NCI-H510A (cell line): Measurements from ENCODE around the gene C20orf141.
"Not testable (repeated sequence)": the region's sequence is repeated elsewhere in the genome, so short reads cannot be mapped to it uniquely, and the experiment has no call there.

Source experiments
- DNase-seq: peaks from one replicate; lab custom pipeline; 2025; lab: John Stamatoyannopoulos, UW

Gene C20orf141

DNA sequence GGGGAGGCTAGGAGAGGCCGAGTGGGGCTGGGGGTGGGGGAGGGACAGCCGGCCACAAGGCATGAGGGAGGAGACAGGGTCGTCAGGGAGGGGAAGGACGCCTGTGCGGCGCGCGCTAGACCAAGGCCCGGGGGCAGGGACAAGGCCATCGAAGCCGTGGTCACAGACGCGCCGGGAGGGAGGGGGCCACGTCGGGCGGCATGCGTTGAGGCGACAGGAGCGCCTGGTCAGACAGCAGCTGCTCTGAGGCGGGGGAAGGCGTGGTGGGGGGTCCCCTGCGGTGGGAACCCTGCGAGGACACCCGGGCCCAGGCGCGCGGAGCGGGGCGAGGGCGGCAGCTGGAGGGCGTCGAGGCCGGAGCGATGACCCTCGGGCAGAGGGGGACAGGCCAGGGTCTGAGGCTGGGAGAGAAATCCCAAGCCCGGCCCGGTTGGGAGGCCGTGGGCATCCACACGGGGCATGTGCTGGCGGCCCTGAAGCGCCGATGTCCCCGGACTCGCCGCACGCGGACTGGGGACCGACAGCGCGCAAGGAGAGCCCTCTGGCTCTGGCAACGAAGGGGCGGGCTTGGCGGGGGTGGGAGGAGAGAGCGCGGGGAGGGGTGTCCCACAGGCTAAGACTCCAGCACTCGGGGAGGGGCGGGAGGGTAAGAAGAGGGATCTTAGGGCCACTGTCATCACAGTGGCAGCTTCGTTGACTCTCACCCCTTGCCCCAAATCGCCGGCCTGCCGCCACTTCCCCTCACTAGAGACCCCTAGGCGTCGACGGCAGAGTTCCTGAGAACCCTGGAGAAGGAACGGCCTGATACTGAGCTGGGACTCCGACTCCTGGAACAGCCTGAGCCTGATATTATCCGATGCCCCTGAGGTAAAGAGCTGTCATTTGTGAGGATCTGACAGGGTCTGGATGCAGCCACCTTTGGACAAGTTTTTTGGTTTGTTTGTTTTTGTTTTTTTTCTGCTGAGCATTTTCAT lies 6.4 kb downstream of the C20orf141 start:
- DNase-seq, result no peak

DNA sequence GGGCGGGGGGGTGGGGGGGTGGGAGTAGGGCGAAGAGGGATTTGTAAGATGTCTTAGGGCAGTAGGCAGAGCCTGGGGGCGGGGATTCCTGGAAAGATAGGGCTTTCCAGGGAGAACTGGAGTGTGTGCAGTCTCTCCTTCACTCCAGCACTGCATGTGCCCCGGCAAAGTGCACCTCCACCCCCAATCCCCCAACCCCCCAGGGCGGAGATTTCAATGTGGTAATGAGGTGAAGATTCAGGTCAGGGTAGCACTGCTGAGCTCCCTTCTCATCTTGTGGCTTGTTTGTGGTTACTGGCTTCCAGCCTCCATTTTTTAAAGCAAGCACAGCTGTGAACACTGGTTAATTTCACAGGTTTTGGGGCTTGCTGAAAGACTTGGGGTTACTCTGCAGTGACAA lies 7.3 kb downstream of the C20orf141 start:
- no peak for DNase-seq

DNA sequence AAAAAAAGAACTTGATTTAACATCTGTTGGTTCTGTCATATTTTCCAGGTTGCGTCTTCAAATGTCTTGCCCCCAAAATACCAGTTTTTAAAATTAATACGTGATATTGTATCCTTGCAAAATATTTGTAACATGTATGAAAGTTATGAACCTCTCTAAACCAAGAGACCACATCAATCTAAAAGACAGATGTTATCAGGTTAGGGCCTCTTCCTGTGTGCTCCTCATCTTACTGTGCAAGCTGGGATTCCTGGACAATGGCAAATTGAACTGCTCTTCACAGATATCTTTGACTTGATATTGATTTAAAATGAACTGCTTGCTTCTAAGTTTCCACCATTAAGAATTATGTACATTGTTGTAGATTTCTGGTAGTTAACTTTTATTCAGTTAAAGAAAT lies 11.0 kb downstream of the C20orf141 start:
- no peak for DNase-seq

DNA sequence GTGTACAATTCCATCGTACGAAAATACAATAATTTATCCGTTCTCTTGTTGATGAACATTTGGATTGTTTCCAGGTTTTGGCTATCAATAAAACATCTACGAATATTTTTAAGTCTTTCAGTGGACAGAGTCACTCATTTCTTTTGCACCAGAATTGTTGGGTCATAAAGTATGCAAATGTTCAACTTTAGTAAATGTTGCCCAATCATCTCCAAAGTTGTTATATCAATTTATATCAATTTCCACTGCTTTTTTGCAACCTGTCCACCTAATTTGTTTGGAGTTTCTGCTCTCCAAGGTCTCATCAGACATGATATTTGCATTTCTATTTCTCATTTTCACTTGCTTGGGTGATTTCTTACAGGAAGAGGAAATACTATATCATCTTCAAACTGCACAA lies 11.9 kb downstream of the C20orf141 start:
- no peak for DNase-seq

DNA sequence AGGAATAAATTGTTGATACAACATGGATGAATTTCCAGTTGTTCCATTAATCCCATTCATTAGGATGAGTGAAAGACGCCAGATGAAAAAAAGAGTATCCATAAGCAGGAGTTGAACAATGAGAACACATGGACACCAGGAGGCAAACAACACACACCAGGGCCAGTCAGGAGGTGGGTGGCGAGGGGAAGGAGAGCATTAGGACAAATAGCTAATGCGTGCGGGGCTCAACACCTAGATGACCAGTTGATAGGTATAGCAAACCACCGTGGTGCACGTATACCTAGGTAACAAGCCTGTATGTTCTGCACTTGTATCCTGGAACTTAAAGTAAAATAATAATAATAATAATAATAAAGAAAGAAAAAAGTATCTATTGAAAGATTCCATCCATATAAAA lies 14.6 kb downstream of the C20orf141 start:
- no peak for DNase-seq

DNA sequence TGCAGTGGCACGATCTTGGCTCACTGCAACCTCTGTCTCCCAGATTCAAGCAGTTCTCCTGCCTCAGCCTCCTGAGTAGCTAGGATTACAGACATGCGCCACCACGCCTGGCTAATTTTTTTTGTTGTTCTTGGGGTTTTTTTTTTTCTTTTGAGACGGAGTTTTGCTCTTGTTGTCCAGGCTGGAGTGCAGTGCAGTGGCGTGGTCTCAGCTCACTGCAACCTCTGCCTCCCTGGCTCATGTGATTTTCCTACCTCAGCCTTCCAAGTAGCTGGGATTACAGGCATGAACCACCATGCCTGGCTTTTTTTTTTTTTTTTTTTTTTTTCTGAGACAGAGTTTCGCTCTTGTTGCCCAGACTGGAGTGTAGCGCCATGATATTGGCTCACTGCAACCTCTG lies 16.4 kb downstream of the C20orf141 start:
- DNase-seq, result not testable (repeated sequence)

DNA sequence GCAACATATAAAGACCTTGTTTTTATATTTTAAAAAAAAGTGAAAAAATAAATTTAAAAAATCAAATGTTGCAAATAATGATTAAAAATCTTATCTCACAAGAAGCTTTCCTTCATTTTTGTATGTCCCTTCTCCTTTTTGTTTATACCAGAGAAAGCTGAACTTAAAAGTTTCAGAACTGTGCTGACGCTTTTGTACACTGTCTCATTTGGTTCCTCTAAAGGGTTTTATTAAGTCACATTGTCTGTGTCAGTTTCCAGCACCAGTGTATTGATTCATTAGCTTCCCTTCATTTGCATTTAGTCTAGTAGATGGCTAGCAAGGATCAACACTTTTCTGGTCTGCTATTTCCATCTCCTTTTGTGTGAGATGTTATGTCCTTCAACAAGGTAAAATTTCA lies 19.0 kb downstream of the C20orf141 start:
- no peak for DNase-seq

DNA sequence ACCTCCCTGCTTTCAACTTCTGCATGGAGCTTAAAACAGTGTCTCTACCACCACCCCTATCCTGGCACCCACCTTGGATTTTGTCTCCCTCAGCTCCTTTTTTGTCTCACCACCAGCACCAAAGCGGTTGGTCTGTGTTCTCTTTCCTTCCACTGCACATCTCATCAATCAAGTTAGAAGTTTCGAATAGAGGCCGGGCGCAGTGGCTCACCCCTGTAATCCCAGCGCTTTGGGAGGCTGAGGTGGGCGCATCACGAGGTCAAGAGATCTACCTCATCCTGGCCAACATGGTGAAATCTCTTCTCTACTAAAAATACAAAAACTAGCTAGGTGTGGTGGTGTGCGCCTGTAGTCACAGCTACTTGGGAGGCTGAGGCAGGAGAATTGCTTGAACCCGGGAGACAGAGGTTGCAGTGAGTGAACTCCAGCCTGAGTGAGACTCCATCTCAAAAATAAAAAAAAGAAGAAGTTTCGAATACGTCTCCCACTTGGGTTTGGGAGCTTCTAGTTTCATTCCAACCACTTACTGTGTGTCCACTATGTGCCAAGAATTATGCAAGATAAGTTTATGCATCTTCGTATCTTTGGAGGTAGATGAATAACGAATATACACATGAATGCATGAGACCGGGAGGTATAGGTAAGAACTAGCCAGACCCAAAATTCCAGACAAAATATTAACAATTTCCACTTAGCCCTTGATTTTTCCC lies 19.8 kb downstream of the C20orf141 start:
- no peak for DNase-seq

DNA sequence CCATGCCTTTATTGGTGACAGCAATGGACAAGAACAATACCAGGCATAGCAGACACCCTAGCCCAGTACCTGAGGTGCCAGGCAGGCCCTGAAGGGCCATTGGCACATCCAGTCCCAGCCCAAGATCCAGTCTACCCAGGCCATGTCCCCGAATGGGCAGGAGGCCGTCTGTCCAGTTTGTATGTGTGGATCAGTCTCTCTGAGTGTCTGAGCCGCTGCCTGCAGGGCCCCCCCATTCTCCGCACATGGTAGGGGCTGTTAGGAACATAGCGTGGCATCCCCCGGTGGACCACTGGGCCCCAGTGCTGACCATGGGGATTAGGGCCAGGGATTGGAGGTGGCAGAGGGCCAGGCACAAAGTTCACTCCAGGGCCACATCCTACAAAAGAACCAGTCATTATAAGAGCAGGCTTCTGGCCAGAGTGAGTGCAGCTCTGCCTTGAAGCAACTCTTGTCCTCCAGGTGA lies 20.6 kb downstream of the C20orf141 start:
- no peak for DNase-seq

DNA sequence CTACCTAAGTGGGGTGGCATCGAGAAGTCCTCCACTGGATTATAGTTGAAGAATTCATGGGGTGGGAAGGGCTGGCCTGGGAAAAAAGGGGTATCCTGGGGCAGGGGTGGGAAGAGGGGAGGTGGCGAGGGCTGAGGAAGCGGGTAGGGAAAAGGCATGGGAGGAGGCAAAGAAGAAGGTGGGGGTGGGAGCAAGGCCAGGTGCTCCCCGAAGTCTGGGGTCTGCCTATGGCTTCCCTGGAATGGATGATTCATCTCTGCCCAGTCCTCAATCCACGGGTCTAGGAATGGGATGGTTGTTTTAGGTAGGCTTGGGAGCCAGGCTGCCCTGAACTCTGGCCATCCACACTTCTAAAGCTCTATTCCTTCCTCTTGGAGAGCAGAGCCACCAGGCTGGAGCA lies 21.2 kb downstream of the C20orf141 start:
- no peak for DNase-seq

DNA sequence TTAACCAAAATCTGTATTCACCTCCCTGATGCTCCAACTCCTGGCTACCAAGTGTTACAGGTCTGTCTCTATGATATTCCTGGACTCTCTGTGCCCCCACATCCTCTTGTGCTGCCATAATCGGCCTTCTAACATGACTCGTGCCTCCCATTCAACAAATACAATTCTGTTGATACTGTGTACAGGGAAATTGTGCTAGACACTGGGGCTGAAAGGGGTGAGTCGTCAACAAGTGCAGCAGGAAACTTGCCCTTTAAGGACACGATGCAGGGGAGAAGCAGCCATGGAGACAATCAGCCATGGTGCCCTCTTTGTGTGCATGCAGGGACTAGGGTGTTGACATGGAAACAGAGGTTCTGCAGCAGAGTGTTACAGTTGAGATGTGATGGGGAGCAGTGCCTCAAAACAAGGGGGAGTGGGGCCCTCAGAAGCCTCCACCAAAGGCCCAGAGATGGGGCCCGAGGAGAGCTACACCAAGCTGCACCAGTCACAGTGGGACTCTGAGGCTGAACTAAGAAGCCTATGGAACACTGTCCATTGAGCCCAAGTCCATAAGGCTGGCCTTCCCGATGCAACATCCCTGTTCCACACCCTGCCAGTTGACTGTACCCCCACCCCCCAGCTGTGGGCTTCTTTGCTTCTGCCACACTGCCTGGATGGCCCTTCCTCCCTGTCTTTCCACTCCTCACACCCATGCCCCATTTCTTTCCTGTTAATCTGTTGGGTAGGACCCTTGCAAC lies 22.6 kb downstream of the C20orf141 start:
- DNase-seq, result no peak

DNA sequence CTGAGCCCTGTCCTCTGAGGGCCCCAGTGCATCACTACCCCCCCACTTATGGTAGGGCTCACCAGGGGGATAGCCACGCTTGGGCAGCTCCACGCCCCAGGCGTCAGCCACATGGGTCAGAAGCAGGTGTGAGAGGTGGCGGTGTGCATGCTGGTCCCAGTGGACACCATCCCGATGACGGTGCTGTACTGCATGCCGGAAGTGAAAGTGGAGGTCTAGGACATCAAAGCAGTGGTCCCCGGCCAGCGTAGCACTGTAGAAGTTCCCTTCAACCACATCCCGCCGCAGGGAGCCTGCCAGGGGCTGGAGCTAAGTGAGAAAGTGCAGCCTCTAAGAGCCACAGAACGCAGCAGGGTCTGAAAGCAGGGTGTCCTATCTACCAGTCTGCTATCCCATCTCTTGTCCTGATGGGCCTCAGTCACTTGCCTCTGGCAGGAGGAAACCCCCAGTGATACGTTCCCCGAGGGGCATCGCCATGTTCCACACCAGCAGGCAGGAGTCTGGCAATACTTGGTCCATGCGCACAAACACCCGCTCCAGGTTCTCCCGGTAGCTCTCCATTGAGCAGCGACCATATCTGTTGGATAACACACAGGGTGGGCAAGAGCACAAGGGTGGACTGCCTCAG lies 23.5 kb downstream of the C20orf141 start:
- no peak for DNase-seq

DNA sequence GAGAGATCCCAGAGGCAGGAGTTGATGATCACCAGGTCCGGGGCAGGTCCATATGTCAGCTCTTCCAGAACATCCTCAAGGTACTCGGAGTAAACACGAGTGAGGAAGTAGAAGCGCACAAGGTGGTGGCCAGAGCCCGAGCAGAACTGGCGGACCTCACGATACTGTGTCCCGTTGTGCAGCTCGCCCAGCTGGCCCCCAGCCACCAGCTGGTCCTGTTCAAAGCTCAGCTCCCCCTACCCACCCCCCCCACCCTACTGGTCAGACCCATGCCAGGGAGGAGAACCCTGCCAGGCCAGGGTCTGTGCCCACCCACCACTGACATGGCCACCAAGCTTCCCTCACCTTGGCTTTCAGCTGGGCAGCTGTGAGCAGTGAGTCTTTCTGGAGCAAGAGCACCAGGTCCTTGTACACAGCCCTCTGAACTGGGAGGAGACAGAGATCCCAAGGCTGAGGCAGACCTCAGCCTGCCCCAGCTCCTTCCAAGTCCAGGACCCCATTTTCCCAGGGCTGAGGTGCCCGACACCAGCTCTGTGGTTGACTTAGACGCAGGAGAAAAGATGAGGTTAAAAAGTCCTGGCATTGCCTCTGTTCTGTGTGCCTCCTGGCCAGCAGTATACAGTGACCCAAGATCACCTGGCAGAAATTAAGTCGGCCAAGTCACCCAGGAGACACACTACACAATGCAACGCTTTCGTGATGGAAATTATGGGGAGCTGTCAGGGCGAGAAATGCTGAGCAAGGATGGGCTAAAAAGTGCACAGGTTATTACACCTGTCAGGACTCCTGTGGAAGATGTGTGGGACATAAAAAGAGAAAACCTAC lies 24.3 kb downstream of the C20orf141 start:
- no peak for DNase-seq

DNA sequence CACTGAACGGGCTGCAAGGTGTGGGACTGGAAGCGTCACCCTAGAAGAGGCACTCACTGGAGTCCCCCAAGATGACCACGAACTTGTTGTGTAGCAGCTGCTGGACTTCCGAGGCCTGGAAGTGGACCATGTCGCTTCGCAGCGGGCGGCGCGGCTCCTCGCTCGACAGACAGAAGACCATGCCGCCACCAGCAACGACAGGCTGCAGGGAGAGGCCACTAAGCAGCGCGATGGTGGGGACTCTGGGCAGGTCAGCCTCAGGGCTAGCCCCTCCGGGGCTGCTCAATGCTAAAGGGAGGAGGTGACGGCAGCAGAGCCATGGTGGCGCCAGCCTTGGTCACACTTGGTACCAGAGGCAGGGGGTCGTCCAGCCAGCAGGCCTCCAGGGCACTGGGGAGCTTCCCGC lies 24.9 kb downstream of the C20orf141 start:
- DNase-seq, result no peak

DNA sequence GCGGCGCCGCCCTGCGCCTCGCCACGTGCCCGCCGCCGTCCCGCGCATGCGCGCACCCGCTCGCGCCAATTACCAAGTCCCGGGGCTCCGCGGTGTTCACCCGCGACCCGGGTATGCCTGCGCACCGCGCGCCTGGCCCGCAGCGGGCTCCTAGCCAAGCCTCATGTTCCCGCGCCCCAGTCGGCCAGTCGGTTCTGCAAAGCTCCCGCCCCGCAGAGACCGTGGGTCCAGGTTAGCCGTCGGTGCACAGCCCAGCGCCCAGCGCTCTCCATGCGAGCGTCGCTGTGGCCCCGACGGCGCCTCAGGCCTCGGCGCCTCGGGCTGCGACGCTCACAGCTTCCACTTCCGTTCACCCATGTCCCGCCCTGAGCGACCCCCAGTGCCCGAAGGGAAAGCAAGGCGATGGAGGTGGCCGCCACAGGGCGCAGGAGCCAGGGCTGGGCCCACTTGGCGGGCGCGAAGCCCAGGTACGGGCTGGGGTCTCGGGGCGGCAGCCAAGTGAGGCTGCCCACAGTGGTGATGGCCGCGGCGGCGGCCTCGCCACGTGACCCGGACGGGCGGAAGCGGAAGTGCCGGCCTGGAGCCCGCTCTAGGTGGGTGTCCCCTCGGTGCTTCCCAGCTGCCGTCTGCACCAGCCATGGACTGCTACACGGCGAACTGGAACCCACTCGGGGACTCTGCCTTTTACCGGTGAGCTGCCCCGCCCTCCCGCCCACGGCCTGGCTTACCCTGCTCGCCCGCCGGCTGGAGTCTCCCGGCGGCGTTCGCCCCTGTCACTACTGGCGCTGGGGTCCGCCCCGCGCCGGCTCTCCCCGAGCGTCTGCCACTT lies 25.6 kb downstream of the C20orf141 start, which contains the start of the genes PCED1A and VPS16:
TSS of gene PCED1A (minus strand) at position 518 of the 829 bp plus-strand sequence. CDS start 743 bp downstream, outside the sequence.
TSS of gene VPS16 (plus strand) at position 608 of the 829 bp plus-strand sequence. CDS start at position 638, 30 bp downstream.
- DNase-seq, result peak; percentile 84

DNA sequence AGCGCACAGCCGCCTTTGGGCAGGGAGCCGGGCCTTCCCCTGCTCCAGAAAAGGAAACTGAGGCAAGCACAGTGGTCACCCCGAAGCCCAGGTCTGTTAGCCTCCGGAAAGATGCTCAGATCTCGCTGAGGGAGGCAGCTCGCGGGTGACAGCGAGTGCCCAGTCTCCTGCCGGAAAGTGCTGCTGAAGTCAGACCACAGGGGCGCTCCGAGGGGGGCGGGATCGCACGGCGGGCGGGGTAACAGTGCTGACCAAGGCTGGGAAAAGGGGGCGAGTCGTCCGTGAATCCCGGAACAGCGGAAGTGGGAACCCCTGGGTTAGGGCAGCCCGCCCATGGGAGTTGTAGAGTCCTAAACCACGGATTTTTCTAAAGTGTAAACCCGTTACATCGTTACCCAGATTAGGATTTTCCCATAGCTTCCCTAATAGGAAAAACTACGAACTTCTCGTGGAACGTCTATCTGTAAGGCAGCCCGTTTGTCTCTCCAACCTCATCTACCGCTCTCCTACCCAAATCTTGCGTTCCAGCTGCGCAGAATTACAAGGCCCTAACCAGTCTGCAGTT lies 26.3 kb downstream of the C20orf141 start:
- no peak for DNase-seq

DNA sequence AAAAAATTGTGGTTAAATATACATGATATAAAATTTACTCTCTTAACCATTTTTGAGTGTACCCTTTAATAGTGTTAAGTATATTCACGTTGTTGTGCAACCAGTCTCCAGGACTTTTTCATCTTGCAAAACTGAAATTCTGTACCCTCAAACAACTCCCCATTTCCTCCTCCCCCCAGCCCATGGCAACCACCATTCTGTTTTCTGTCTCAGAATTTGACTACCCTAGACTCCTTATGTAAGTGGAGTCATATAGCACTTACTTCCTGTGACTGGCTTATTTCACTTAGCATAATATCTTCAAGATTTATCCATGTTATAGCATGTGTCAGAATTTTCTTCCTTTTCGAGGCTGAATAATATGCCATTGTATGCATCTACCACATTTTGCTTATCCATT lies 30.8 kb downstream of the C20orf141 start:
- no peak for DNase-seq

DNA sequence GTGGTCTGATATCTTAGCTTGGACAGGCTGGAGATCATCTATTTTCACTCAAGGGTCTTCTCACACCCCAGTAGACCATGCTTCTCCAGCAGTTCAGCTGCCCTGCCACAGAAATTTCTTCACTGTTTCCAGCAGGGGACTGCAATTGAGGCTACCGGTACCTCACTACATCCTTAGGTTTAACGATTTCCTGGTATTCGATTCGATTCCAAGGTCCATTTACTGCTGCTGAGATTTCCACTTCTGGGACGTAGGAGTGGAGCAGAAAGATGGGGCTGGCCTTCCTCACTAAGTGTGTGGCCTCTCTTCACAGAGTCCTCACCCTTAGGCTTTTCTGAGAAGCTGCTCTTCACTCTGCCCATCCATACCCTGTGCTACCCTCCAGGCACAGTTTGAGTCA lies 31.9 kb downstream of the C20orf141 start:
- DNase-seq, result no peak

DNA sequence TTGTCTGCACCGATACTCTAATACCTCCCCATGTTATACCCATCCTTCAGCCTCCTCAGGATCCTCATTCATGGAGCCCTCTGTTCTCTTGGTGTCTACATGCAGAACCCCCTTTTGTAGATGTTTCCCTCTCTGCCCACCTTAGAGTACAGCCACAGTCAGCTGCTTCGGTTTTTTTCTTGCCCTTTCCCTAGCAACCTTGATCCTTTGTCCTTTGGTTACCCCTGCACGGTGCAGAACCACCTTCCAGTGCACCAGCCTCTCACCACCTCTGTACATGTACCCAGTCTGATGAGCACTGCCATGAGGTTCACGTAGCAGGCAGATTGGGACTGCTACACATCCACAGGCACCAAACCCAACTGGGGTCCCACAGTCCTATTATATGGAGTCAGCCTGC lies 33.0 kb downstream of the C20orf141 start:
- DNase-seq, result no peak

DNA sequence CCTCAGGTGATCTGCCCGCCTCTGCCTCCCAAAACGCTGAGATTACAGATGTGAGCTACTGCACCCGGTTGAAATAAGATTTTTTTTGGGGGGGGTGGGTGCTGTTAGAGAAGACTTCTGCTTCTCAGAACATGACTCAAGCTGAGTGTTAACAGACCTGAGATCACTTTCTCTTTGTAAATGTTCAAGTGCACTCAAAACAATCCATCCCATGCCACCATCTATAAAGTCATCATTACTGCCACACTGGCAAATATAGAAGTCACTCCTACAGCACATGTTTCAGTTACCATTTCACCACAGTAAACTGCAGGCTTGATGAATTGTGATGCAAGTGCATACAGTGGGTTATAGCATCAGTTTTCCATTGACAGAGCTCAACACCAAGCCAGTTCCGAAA lies 34.7 kb downstream of the C20orf141 start:
- DNase-seq, result no peak
